Activated naive CD8-positive, alpha-beta T cell treated with anti-CD3 and anti-CD28 coated beads, Interleukin-2, amount 10 ng/mL, durations not matched to agents 7 days and 5 days (primary cell): Measurements from ENCODE around the gene TSC2. TPM values are rescaled to one million over a fixed set of nuclear protein-coding genes. Genes with fewer than 3 reads are reported as not detected.
"Not testable (repeated sequence)": the region's sequence is repeated elsewhere in the genome, so short reads cannot be mapped to it uniquely, and the experiment has no call there.

ENCODE experiments used
- ATAC-seq: fragments of 150-1000 bp; cut with Tn5 transposase; one replicate; pipeline ENCODE4 v1.10.0; 2021; ENCODE audit warnings: low read depth, moderate library complexity
- POLR2A ChIA-PET: fragments of 350-600 bp; sonication (Branson Sonifier 250); formaldehyde crosslinking; loops from one replicate; lab custom pipeline; 2021; ENCODE audit warnings: antibody characterized with exemption; lab: Charles Lee
- DNase-seq: peaks from one replicate; pipeline ENCODE4 v3.0.0; 2021
- H3K27ac Mint-ChIP-seq: one replicate; pipeline ENCODE4 v1.8.0; 2022; ENCODE audit warnings: mild to moderate bottlenecking, mixed read lengths
- H3K27me3 Mint-ChIP-seq: one replicate; pipeline ENCODE4 v1.8.0; 2022; ENCODE audit warnings: mild to moderate bottlenecking, moderate library complexity, mixed read lengths
- H3K36me3 Mint-ChIP-seq: one replicate; pipeline ENCODE4 v1.8.0; 2021; ENCODE audit warnings: mild to moderate bottlenecking, mixed read lengths
- H3K4me1 Mint-ChIP-seq: one replicate; pipeline ENCODE4 v1.8.0; 2021; ENCODE audit warnings: mixed read lengths
- H3K4me3 Mint-ChIP-seq: one replicate; pipeline ENCODE4 v1.8.0; 2022; ENCODE audit warnings: mild to moderate bottlenecking, moderate library complexity, mixed read lengths
- H3K9me3 Mint-ChIP-seq: one replicate; pipeline ENCODE4 v1.8.0; 2021; ENCODE audit warnings: mixed read lengths
- total RNA-seq, 2 experiments: library from RNA; stranded (reverse); gene quantifications; one replicate each; pipeline ENCODE4 v1.2.3, GENCODE V29; 2021

The TSC2 gene
- total RNA-seq, 2 experiments from 2014 or later: 113 to 125 TPM

- no peak overlapping the region for H3K4me3 Mint-ChIP-seq
- no peaks in the 10 kb centered on the region for H3K9me3 Mint-ChIP-seq
- no peaks in the 10 kb centered on the region for H3K36me3 Mint-ChIP-seq
- no peaks in the 10 kb centered on the region for H3K4me1 Mint-ChIP-seq
- H3K27me3 Mint-ChIP-seq: no peaks in the 10 kb centered on the region
- ATAC-seq (no peak), DNase-seq (no peak)
- POLR2A ChIA-PET: no interaction called here
- no peak overlapping the region for H3K27ac Mint-ChIP-seq
These were observed 47.6 kb downstream of the TSC2 start for GRCh38 chr16:2095315-2095853.

GRCh38 chr16:2095918-2096582 lies 48.3 kb downstream of the TSC2 start:
- Mint-ChIP-seq H3K4me3 (no peak overlapping the region), H3K27ac (no peak overlapping the region), H3K4me1 (no peaks in the 10 kb centered on the region), H3K27me3 (no peaks in the 10 kb centered on the region), H3K9me3 (no peaks in the 10 kb centered on the region), H3K36me3 (no peaks in the 10 kb centered on the region)
- ATAC-seq (no peak), DNase-seq (no peak)
- POLR2A ChIA-PET: no interaction called here

DNA sequence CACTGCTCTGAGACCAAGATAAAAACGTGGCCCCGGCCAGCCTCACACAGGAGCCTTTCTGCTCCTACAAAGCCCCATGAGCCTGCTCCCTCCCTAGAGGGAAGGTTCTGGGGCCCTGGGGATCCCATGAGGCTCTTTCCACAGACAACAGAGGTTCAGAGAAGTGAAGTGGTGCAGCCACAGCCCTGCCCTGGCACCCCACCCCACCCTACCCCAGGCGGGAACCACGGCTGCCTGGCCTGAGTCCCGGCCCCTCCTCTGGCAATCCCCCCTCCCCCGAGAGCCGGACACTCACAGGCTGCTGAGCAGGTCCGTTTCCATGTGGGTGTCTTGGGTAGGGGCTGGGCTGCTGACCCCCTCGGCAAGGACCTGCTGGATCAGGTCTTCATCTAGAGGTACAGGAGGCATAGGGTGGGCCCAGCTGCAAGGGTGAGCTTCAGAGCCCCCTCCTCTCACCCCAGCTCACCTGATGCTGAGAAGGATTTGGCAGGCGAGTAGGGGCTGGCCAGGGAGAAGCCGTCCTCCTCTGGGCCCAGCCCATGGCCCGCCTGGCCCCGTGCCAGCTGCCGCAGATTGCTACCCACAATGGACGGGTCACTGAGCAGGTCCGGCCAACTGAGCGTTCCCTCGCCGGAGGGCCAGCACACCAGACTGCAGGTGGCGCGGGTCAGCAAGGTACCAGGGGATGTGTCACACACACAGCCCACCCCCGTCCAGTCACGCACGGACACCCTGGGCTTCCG lies 49.2 kb downstream of the TSC2 start:
- H3K9me3 Mint-ChIP-seq: no peaks in the 10 kb centered on the region
- H3K27me3 Mint-ChIP-seq: no peaks in the 10 kb centered on the region
- POLR2A ChIA-PET: no interaction called here
- peaks cover 1% of the 10 kb centered on the region for H3K36me3 Mint-ChIP-seq
- DNase-seq: no peak
- no peak overlapping the region for H3K4me3 Mint-ChIP-seq
- no peak for ATAC-seq
- no peaks in the 10 kb centered on the region for H3K4me1 Mint-ChIP-seq
- H3K27ac Mint-ChIP-seq: no peak overlapping the region

DNA sequence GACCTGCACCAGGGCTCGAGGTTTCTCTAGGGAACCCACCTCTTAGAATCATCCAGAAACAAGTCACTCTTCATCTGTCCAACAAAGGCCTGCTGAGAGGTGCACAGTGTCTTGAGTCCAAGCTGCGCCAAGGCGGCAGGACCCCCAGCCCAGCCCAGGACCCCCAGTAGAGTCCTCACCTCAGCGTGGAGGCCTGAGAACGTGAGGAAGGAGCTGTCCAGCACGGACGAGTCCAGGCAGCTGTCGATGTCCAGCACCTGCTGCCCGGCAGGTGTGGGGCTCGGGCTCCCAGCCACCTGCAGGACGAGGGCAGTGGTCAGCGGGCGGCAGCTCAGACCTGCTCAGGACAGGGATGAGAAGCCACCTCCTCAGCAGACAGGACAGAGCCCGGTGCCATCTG lies 49.9 kb downstream of the TSC2 start:
- H3K27ac Mint-ChIP-seq, DNase-seq, H3K36me3 Mint-ChIP-seq, H3K9me3 Mint-ChIP-seq, H3K4me3 Mint-ChIP-seq, H3K27me3 Mint-ChIP-seq, H3K4me1 Mint-ChIP-seq, POLR2A ChIA-PET, ATAC-seq: not testable (repeated sequence)

DNA sequence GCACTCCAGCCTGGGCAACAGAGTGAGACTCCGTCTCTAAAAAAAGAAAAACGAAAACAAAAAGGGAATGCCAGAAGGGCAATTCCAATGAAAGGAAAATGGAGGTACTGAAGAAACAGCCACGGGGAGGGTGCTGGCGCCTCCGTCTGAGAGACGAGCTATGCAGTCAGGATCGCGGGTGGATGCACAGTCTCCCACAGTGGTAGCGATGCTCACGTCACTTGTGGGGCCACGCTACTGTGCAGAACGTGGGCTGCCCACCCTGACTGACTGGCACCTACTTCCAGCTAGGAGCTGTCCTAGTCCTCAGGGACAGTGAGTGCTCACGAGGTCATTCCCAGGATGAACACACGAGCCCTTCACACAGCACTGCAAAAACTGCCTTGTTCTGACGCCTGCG lies 53.8 kb downstream of the TSC2 start:
- POLR2A ChIA-PET, DNase-seq, H3K4me3 Mint-ChIP-seq, ATAC-seq, H3K9me3 Mint-ChIP-seq, H3K36me3 Mint-ChIP-seq, H3K4me1 Mint-ChIP-seq, H3K27me3 Mint-ChIP-seq: not testable (repeated sequence)
- peak overlapping the region; percentile 16 for H3K27ac Mint-ChIP-seq

DNA sequence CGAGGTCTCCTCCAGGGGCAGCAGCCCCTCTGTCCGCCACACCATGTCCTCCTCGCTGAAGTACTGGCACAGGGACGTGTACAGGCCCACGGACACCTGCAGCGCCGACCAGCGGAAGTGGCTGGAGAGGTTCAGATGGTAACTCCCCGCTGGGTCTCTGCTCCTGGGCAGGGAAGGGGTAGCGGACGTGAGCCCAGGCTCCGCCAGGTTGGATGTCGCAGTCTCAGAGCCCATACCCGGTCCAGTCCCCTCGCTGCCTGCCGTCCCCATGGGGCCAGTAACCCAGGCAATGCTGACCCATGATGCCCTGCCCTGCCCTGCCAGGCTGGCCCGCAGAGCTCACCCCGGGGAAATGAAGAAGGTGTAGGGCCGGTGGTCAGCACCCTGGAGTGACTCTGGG lies 54.7 kb downstream of the TSC2 start:
- POLR2A ChIA-PET: no interaction called here
- no peak for ATAC-seq
- DNase-seq: no peak
- Mint-ChIP-seq H3K4me1 (no peaks in the 10 kb centered on the region), H3K27me3 (no peaks in the 10 kb centered on the region), H3K36me3 (peaks cover 4% of the 10 kb centered on the region), H3K4me3 (no peak overlapping the region), H3K9me3 (no peaks in the 10 kb centered on the region), H3K27ac (no peak overlapping the region)

GRCh38 chr16:2104464-2104863 lies 56.7 kb downstream of the TSC2 start:
- H3K4me1 Mint-ChIP-seq, H3K27me3 Mint-ChIP-seq, H3K27ac Mint-ChIP-seq, POLR2A ChIA-PET, H3K4me3 Mint-ChIP-seq, H3K36me3 Mint-ChIP-seq, ATAC-seq, DNase-seq, H3K9me3 Mint-ChIP-seq: not testable (repeated sequence)

DNA sequence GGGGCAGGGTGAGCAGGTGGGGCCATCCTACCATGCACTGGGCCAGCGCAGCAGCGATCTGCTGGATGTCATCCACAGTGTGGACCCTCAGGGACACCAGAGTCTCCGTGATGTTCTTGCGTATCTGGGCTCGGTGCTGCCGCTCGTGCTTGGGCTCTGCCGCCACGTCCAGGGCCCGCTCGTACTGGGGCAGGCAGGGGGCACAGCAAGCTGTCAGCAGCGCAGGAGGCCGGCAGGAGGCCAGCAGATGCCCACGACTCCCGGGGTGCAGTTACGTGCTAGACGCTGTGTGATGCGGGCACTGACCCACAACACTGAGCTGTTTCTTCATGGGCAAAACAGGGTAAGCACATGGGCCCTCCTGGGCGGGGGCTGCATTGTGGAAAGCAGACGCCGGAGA lies 57.5 kb downstream of the TSC2 start:
- POLR2A ChIA-PET, H3K4me3 Mint-ChIP-seq, H3K36me3 Mint-ChIP-seq, H3K27ac Mint-ChIP-seq, H3K4me1 Mint-ChIP-seq, H3K9me3 Mint-ChIP-seq, DNase-seq, ATAC-seq, H3K27me3 Mint-ChIP-seq: not testable (repeated sequence)

DNA sequence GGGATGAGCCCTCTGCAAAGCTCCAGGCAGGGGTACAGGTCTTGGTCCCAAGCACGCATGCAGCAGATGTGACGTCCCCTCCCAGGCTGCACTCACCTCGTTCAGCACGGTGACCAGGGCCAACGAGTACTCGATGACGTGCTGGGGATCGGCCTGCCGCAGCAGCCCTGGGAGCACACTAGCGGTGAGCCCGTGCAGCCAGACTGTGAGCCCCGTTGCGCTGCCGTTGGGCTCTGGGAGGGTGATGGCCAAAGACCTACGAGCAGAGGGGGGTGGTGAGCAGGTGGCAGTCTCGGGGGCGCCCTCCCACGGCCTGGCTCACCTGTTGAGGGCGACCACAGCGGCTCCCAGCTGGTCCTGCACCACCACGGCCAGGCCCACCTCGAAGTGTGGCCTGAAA lies 58.0 kb downstream of the TSC2 start:
- H3K4me3 Mint-ChIP-seq, H3K36me3 Mint-ChIP-seq, POLR2A ChIA-PET, ATAC-seq, H3K9me3 Mint-ChIP-seq, DNase-seq, H3K4me1 Mint-ChIP-seq, H3K27ac Mint-ChIP-seq, H3K27me3 Mint-ChIP-seq: not testable (repeated sequence)

DNA sequence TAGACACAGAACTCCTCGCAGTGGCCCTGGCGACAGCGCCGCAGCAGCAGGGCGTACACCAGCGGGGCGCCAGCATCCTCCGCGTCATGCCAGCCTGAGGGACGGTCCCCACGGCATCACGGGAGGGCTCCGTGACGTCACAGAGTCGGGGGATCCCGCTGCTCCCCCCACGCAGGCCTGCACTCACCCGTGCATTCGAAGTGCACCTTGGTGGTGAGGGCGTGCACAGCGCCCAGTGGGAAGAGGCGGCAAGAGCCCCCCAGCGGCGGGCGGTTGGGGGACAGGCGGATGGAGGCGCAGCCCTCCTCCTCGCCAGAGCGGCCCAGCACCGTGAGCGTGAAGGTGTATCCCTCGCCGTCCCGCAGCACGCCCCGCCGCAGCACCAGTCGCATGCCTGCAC lies 58.4 kb downstream of the TSC2 start:
- H3K4me1 Mint-ChIP-seq, H3K27me3 Mint-ChIP-seq, POLR2A ChIA-PET, H3K27ac Mint-ChIP-seq, H3K9me3 Mint-ChIP-seq, H3K4me3 Mint-ChIP-seq, DNase-seq, ATAC-seq, H3K36me3 Mint-ChIP-seq: not testable (repeated sequence)

DNA sequence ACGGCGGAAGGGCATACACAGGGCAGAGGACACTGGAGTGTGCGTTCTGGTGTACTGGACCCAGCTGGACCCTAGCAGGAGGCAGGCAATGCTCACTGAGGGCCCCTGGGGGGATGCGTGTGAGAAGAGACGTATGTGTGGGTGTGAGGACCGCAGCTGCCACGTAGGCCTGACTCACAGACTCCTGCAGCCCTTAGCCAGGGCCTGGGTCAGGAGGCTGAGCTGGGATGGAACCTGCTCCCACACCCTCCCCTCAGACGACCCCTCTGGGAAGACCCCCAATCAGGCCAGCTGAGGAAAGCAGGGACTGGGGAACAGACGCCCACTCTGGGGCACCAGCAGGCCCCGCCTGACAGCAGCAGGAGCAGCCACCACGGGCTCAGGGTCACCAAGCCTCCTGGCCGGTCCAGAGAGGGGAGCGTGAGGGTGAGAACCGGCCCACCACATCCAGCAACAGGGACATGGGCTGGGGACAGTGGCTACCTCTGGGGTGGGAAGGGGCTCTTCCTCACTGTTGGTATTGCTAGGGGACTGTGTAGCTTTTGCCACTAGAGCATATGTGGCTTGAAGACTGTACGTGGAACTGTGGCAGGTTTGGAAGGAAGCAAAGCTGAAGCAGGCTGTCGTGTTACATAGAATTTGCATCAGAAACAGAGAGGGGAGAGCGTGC lies 59.5 kb downstream of the TSC2 start:
- ATAC-seq, H3K4me3 Mint-ChIP-seq, DNase-seq, POLR2A ChIA-PET, H3K27ac Mint-ChIP-seq, H3K9me3 Mint-ChIP-seq, H3K4me1 Mint-ChIP-seq, H3K27me3 Mint-ChIP-seq, H3K36me3 Mint-ChIP-seq: not testable (repeated sequence)

DNA sequence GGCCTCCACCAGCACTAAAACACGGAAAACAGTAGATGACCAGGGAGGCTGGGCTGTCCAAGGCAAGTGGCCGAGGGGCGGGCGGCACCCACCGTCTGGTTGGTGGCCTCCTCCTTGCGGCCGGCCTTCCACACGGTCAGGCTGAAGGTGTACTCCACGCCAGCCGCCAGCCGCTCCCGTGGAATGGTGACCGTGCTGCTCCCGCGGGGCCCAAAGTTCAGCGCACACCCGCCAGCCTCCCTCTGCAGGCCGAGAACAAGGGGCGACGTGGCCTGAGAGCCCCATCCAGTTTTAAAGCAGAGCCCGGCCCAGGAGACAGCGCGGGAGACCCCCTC lies 60.0 kb downstream of the TSC2 start:
- H3K27ac Mint-ChIP-seq, H3K4me3 Mint-ChIP-seq, H3K4me1 Mint-ChIP-seq, H3K9me3 Mint-ChIP-seq, H3K36me3 Mint-ChIP-seq, POLR2A ChIA-PET, H3K27me3 Mint-ChIP-seq, DNase-seq, ATAC-seq: not testable (repeated sequence)

- H3K36me3 Mint-ChIP-seq, POLR2A ChIA-PET, H3K27me3 Mint-ChIP-seq, H3K4me1 Mint-ChIP-seq, H3K4me3 Mint-ChIP-seq, H3K9me3 Mint-ChIP-seq, DNase-seq, H3K27ac Mint-ChIP-seq, ATAC-seq: not testable (repeated sequence)
These were observed 60.9 kb downstream of the TSC2 start for GRCh38 chr16:2108446-2109270.
